NCI-H2029 (cell line): ENCODE measurements around the gene CA11.
"Not testable (repeated sequence)": the region's sequence is repeated elsewhere in the genome, so short reads cannot be mapped to it uniquely, and the experiment has no call there.

ENCODE experiments used
- DNase-seq: peaks from one replicate; lab custom pipeline; 2025; lab: John Stamatoyannopoulos, UW

The CA11 gene

GRCh38 chr19:48646001-48646721, at the start of gene CA11:
Gene CA11, minus strand, starts transcription at chr19:48646187. Its CDS starts 555 bp downstream, at chr19:48645632.
- peak; percentile 76 for DNase-seq

GRCh38 chr19:48693629-48694028, 47.6 kb upstream of the CA11 start:
- not testable (repeated sequence) for DNase-seq

- no peak for DNase-seq
Measured at GRCh38 chr19:48689449-48689848, 43.5 kb upstream of the CA11 start.

GRCh38 chr19:48687776-48688175, 41.8 kb upstream of the CA11 start:
- DNase-seq: no peak

GRCh38 chr19:48686637-48687036, 40.6 kb upstream of the CA11 start:
- not testable (repeated sequence) for DNase-seq

- DNase-seq: no peak
Measured at GRCh38 chr19:48686088-48686487, 40.1 kb upstream of the CA11 start.

GRCh38 chr19:48685583-48685982, 39.6 kb upstream of the CA11 start:
- no peak for DNase-seq

GRCh38 chr19:48683349-48683748, 37.4 kb upstream of the CA11 start:
- DNase-seq: peak; percentile 59

GRCh38 chr19:48681127-48681470, 35.1 kb upstream of the CA11 start:
- DNase-seq: no peak

- DNase-seq: no peak
Measured at GRCh38 chr19:48680436-48681126, 34.6 kb upstream of the CA11 start.

- not testable (repeated sequence) for DNase-seq
Measured at GRCh38 chr19:48680006-48680405, 34.0 kb upstream of the CA11 start.

- DNase-seq: no peak
Measured at GRCh38 chr19:48678201-48678600, 32.2 kb upstream of the CA11 start.

- no peak for DNase-seq
Measured at GRCh38 chr19:48676887-48677286, 30.9 kb upstream of the CA11 start.

- no peak for DNase-seq
Measured at GRCh38 chr19:48676487-48676886, 30.5 kb upstream of the CA11 start.

GRCh38 chr19:48674921-48675824, 29.2 kb upstream of the CA11 start:
- peak; percentile 66 for DNase-seq

GRCh38 chr19:48674216-48674809, 28.3 kb upstream of the CA11 start:
- DNase-seq: no peak

- no peak for DNase-seq
Measured at GRCh38 chr19:48673436-48674100, 27.6 kb upstream of the CA11 start.

GRCh38 chr19:48672994-48673393, 27.0 kb upstream of the CA11 start, which contains the start of gene NTN5:
Gene NTN5, minus strand, starts transcription at chr19:48673017. Its CDS starts 2,031 bp downstream, at chr19:48670986.
- DNase-seq: no peak

- DNase-seq: no peak
Measured at GRCh38 chr19:48671446-48671995, 25.5 kb upstream of the CA11 start.

- no peak for DNase-seq
Measured at GRCh38 chr19:48670699-48671445, 24.9 kb upstream of the CA11 start.
